ENCODE data around the gene ST3GAL3. TPM values are rescaled to one million over a fixed set of nuclear protein-coding genes. Genes with fewer than 3 reads are reported as not detected.

Gene ST3GAL3
- total and polyA plus RNA-seq, 2 of the 13 experiments (the other 11 are each of a cell fraction or from before 2014, with no cell fraction given) = 5.1 to 8.1 TPM

- TF ChIP-seq, protein P1, sequence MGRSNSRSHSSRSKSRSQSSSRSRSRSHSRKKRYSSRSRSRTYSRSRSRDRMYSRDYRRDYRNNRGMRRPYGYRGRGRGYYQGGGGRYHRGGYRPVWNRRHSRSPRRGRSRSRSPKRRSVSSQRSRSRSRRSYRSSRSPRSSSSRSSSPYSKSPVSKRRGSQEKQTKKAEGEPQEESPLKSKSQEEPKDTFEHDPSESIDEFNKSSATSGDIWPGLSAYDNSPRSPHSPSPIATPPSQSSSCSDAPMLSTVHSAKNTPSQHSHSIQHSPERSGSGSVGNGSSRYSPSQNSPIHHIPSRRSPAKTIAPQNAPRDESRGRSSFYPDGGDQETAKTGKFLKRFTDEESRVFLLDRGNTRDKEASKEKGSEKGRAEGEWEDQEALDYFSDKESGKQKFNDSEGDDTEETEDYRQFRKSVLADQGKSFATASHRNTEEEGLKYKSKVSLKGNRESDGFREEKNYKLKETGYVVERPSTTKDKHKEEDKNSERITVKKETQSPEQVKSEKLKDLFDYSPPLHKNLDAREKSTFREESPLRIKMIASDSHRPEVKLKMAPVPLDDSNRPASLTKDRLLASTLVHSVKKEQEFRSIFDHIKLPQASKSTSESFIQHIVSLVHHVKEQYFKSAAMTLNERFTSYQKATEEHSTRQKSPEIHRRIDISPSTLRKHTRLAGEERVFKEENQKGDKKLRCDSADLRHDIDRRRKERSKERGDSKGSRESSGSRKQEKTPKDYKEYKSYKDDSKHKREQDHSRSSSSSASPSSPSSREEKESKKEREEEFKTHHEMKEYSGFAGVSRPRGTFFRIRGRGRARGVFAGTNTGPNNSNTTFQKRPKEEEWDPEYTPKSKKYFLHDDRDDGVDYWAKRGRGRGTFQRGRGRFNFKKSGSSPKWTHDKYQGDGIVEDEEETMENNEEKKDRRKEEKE (IDR thresholded peaks at IDR 0.05) = no peak
- TF ChIP-seq ZNF615 (CRISPR knock-in tag; IDR thresholded peaks at IDR 0.05; ENCODE audit: borderline replicate concordance) = no peak
- peak; percentile 97 for TF ChIP-seq ZNF687 (CRISPR knock-in tag; IDR thresholded peaks at IDR 0.05)
- peak; percentile 55 for TF ChIP-seq GABPA (IDR thresholded peaks at IDR 0.05; ENCODE audit: low read depth, low read length)
- TF ChIP-seq GABPA (CRISPR knock-in tag; IDR thresholded peaks at IDR 0.05; ENCODE audit: low read depth) = peak; percentile 76
- TF ChIP-seq MEIS1 (CRISPR knock-in tag; IDR thresholded peaks at IDR 0.05; ENCODE audit: borderline replicate concordance) = peak; percentile 97
- TF ChIP-seq NFRKB (IDR thresholded peaks at IDR 0.05) = no peak
- TF ChIP-seq ZNF234 (CRISPR knock-in tag; conservative IDR thresholded peaks at IDR 0.05) = peak; percentile 37; the same call in 1 of the 2 replicates
- TF ChIP-seq, protein P2, sequence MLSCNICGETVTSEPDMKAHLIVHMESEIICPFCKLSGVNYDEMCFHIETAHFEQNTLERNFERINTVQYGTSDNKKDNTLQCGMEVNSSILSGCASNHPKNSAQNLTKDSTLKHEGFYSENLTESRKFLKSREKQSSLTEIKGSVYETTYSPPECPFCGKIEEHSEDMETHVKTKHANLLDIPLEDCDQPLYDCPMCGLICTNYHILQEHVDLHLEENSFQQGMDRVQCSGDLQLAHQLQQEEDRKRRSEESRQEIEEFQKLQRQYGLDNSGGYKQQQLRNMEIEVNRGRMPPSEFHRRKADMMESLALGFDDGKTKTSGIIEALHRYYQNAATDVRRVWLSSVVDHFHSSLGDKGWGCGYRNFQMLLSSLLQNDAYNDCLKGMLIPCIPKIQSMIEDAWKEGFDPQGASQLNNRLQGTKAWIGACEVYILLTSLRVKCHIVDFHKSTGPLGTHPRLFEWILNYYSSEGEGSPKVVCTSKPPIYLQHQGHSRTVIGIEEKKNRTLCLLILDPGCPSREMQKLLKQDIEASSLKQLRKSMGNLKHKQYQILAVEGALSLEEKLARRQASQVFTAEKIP (CRISPR knock-in tag; IDR thresholded peaks at IDR 0.05; ENCODE audit: borderline replicate concordance) = no peak
- no peak for TF ChIP-seq ZNF367 (CRISPR knock-in tag; IDR thresholded peaks at IDR 0.05; ENCODE audit: borderline replicate concordance)
- TF ChIP-seq MATR3 (CRISPR knock-in tag; IDR thresholded peaks at IDR 0.05) = no peak
- 0 out of 2 replicates have a peak, but pooled peaks have one; percentile 19 for TF ChIP-seq NCOA1 (CRISPR knock-in tag; IDR thresholded peaks at IDR 0.05)
- TF ChIP-seq GATA4 (IDR thresholded peaks at IDR 0.05; ENCODE audit: borderline replicate concordance, low read depth) = peak; percentile 64; the same call in 1 of the 2 replicates
- peak; percentile 73; the same call in 1 of the 2 replicates for TF ChIP-seq ZBTB4 (CRISPR knock-in tag; IDR thresholded peaks at IDR 0.05; ENCODE audit: borderline replicate concordance)
Measured at GRCh38 chr1:43946236-43947060, 239.1 kb downstream of the ST3GAL3 start, which contains the start of gene IPO13 (continued).

Data from HepG2 (cell line).